OCI-LY3 (cell line): ENCODE data around the gene C2.

Experiments
- EZH2phosphoT487 ChIP-seq: fragments of 200-600 bp; shearing (Covaris generic); IDR thresholded peaks from 2 replicates; pipeline ENCODE4 v1.6.1; 2018; ENCODE audit warnings: antibody characterized with exemption, mixed run types, low read depth
- TF ChIP-seq, protein P1 (sequence below): fragments of 200-600, 300-600 bp; sonication (generic); IDR thresholded peaks from 2 replicates; pipeline ENCODE4 v1.5.1; 2014; ENCODE audit warnings: antibody characterized with exemption, low read length, low read depth

GRCh38 chr6:31947864-31948263 is 20.3 kb downstream of the C2 start:
- TF ChIP-seq, protein P1, sequence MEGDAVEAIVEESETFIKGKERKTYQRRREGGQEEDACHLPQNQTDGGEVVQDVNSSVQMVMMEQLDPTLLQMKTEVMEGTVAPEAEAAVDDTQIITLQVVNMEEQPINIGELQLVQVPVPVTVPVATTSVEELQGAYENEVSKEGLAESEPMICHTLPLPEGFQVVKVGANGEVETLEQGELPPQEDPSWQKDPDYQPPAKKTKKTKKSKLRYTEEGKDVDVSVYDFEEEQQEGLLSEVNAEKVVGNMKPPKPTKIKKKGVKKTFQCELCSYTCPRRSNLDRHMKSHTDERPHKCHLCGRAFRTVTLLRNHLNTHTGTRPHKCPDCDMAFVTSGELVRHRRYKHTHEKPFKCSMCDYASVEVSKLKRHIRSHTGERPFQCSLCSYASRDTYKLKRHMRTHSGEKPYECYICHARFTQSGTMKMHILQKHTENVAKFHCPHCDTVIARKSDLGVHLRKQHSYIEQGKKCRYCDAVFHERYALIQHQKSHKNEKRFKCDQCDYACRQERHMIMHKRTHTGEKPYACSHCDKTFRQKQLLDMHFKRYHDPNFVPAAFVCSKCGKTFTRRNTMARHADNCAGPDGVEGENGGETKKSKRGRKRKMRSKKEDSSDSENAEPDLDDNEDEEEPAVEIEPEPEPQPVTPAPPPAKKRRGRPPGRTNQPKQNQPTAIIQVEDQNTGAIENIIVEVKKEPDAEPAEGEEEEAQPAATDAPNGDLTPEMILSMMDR: no peak
- TF ChIP-seq EZH2phosphoT487: no peak
